CD4-positive, CD25-positive, alpha-beta regulatory T cell (primary cell): Measurements from ENCODE around the gene KCNB1. TPM values are rescaled to one million over a fixed set of nuclear protein-coding genes. Genes with fewer than 3 reads are reported as not detected.
A peak's percentile ranks its signal among the peaks of the same experiment; 100 is the strongest.

Source experiments
- ATAC-seq, 2 donors: fragments of 150-1000 bp; cut with Tn5 transposase; one replicate each; pipeline ENCODE4 v1.10.0; 2021; ENCODE audit warnings: low read depth in 2 of 2, moderate number of reproducible peaks in 2 of 2, moderate library complexity in 1 of 2
- DNase-seq, 3 donors: peaks; one replicate each; pipeline versions ENCODE4 v3.0.0 to v3.0.0-alpha.2; 2012 to 2022; ENCODE audit warnings: mixed read lengths in 1 of 3
- H3K27ac ChIP-seq: one replicate; pipeline ENCODE4 v1.7.0; 2013; ENCODE audit warnings: mild to moderate bottlenecking, low read length; ENCODE audit not compliant: insufficient read depth, poor library complexity, severe bottlenecking
- H3K27me3 ChIP-seq: one replicate; pipeline ENCODE4 v1.7.0; 2013; ENCODE audit warnings: low read length; ENCODE audit not compliant: control insufficient read depth, insufficient read depth
- H3K36me3 ChIP-seq: one replicate; pipeline ENCODE4 v1.7.0; 2013; ENCODE audit warnings: mild to moderate bottlenecking, low read length, moderate library complexity; ENCODE audit not compliant: control insufficient read depth, insufficient read depth
- H3K4me1 ChIP-seq: 2 replicates; pipeline ENCODE4 v1.7.0; 2013; ENCODE audit warnings: mild to moderate bottlenecking, low read length; ENCODE audit not compliant: insufficient read depth, control insufficient read depth, poor library complexity, severe bottlenecking
- H3K4me3 ChIP-seq: one replicate; pipeline ENCODE4 v1.7.0; 2013; ENCODE audit warnings: low read depth, mild to moderate bottlenecking, low read length, moderate library complexity
- H3K9me3 ChIP-seq, 2 experiments: 1 replicate in 1 of 2; 2 replicates in 1 of 2; pipeline ENCODE4 v1.7.0; 2013; ENCODE audit warnings: low read length in 2 of 2, mild to moderate bottlenecking in 1 of 2, moderate library complexity in 1 of 2; ENCODE audit not compliant: control insufficient read depth in 2 of 2
- H3K27ac Mint-ChIP-seq, 3 donors: one replicate each; pipeline ENCODE4 v1.8.0; 2020 to 2022; ENCODE audit warnings: mild to moderate bottlenecking in 3 of 3, mixed read lengths in 3 of 3, moderate library complexity in 2 of 3
- H3K27me3 Mint-ChIP-seq: one replicate; pipeline ENCODE4 v1.8.0; 2022; ENCODE audit warnings: mild to moderate bottlenecking, mixed read lengths
- H3K36me3 Mint-ChIP-seq: one replicate; pipeline ENCODE4 v1.8.0; 2020; ENCODE audit warnings: mixed read lengths
- H3K4me1 Mint-ChIP-seq, 4 donors: one replicate each; pipeline ENCODE4 v1.8.0; 2020 to 2022; ENCODE audit warnings: mixed read lengths in 4 of 4, mild to moderate bottlenecking in 1 of 4
- H3K4me3 Mint-ChIP-seq, 4 donors: one replicate each; pipeline ENCODE4 v1.8.0; 2020 to 2022; ENCODE audit warnings: mild to moderate bottlenecking in 4 of 4, mixed read lengths in 4 of 4, moderate library complexity in 3 of 4
- H3K9me3 Mint-ChIP-seq, 7 donors: one replicate each; pipeline ENCODE4 v1.8.0; 2020 to 2022; ENCODE audit warnings: mixed read lengths in 7 of 7, mild to moderate bottlenecking in 3 of 7, moderate library complexity in 2 of 7
- polyA plus RNA-seq, 4 donors: library from polyadenylated mRNA; unstranded; fragments of 300-500 nt; fragmentation: Illumina TruSeq; gene quantifications; one replicate each; pipeline ENCODE4 v1.2.3, GENCODE V29; 2021
- total RNA-seq: library from RNA; stranded (reverse); gene quantifications from one replicate; pipeline ENCODE4 v1.2.3, GENCODE V29; 2022

Gene KCNB1
- total and polyA plus RNA-seq, 5 donors from 2014 or later = 0.02 to 0.05 TPM; not detected in 3

- peaks cover 0 to 1% of the 10 kb centered on the region in 2 experiments for H3K9me3 ChIP-seq
- H3K36me3 Mint-ChIP-seq = no peaks in the 10 kb centered on the region
- ATAC-seq = no peak
- H3K27me3 Mint-ChIP-seq = peaks cover 23% of the 10 kb centered on the region
- peaks cover 16% of the 10 kb centered on the region for H3K27me3 ChIP-seq
- H3K4me1 ChIP-seq = no peaks in the 10 kb centered on the region
- H3K9me3 Mint-ChIP-seq = peaks cover 0 to 3% (median 0%) of the 10 kb centered on the region in 7 donors
- no peaks in the 10 kb centered on the region for H3K4me1 Mint-ChIP-seq
- no peak overlapping the region for H3K4me3 Mint-ChIP-seq
- DNase-seq = no peak
- no peaks in the 10 kb centered on the region for H3K36me3 ChIP-seq
- H3K4me3 ChIP-seq = no peak overlapping the region
- H3K27ac Mint-ChIP-seq = no peak overlapping the region
- no peak overlapping the region for H3K27ac ChIP-seq
These were observed 14.9 kb upstream of the KCNB1 start for GRCh38 chr20:49497398-49497669.

DNA sequence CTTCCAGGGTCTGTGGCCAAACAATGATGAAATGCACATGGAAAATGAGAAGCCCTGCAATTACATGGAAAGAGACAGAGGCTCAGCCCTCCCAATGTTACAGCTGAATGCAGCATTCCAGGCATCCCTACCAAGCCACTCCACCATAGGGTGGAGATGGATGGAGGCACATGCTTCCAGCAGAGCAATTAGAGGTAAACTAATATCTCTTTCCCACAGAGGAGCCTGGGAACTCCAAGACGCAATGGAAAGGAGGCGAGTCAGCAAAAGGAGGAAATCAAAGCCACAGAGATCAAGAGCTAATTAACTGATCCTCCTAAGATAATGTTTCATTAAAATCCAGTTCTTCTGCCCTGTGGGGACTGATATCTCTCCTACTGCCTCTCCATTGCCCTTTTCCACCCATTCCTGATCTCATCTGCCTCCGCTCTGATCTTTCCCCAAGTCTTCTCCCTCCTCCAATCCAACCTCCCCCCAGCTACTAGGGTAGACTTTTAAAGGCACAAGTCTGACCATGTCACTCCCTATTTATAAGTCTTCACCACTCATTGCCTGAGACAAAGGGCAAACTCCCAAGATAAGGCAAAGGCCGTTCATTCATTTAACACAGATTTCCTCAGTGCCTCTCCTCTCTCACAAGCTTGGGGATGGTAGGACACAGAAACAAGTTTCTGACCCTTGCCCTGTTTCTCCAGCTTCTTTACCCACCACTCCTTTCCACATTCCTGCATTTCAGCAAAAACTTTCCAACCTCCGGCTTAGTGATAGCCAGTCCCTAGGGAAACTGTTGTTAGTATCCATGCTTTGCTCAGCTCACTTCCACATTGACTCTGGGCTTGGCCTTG lies 14.3 kb upstream of the KCNB1 start:
- no peak overlapping the region for H3K4me3 Mint-ChIP-seq

DNA sequence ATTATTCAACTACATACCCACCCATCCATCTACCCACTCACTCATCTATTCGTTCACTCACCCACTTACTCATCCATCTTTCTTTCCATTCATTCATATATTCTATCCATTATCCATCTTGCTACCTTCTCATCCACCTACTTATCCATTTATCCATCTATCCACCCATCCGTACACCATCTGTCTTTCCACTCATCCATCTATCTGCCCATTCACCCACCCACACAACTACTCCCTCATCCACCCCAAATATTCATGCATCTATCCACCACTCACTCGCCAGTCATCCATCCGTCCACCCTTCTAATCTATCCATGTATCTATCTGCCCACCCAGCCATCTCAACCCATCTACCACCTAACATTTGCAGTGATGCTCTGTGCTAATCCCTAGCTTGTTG lies 13.6 kb upstream of the KCNB1 start:
- no peaks in the 10 kb centered on the region for H3K36me3 ChIP-seq
- H3K27me3 Mint-ChIP-seq = peaks cover 24% of the 10 kb centered on the region
- no peak overlapping the region for H3K27ac ChIP-seq
- H3K27ac Mint-ChIP-seq = no peak overlapping the region
- ATAC-seq (no peak), DNase-seq (no peak)
- H3K9me3 ChIP-seq = peaks cover 0 to 1% of the 10 kb centered on the region in 2 experiments
- no peaks in the 10 kb centered on the region for H3K4me1 Mint-ChIP-seq
- peaks cover 9% of the 10 kb centered on the region for H3K27me3 ChIP-seq
- H3K4me3 Mint-ChIP-seq = no peak overlapping the region
- H3K4me3 ChIP-seq = no peak overlapping the region
- H3K4me1 ChIP-seq = no peaks in the 10 kb centered on the region
- H3K36me3 Mint-ChIP-seq = no peaks in the 10 kb centered on the region
- H3K9me3 Mint-ChIP-seq = peaks cover 0 to 6% (median 3%) of the 10 kb centered on the region in 7 donors

More for the DNA sequence above, 14.3 kb upstream of the KCNB1 start:
- no peak for DNase-seq
- no peak for ATAC-seq
- no peak overlapping the region for H3K27ac ChIP-seq
- H3K9me3 ChIP-seq = peaks cover 0 to 1% of the 10 kb centered on the region in 2 experiments
- no peak overlapping the region for H3K4me3 ChIP-seq
- Mint-ChIP-seq H3K27me3 (peaks cover 23% of the 10 kb centered on the region), H3K27ac (no peak overlapping the region), H3K4me1 (no peaks in the 10 kb centered on the region), H3K9me3 (peaks cover 0 to 5% (median 0%) of the 10 kb centered on the region in 7 donors), H3K36me3 (no peaks in the 10 kb centered on the region)
- H3K36me3 ChIP-seq = no peaks in the 10 kb centered on the region
- H3K27me3 ChIP-seq = peaks cover 15% of the 10 kb centered on the region
- no peaks in the 10 kb centered on the region for H3K4me1 ChIP-seq

GRCh38 chr20:49490689-49491088 lies 8.2 kb upstream of the KCNB1 start:
- Histone ChIP-seq H3K36me3 (no peaks in the 10 kb centered on the region), H3K27me3 (peaks cover 26% of the 10 kb centered on the region), H3K9me3 (peaks cover 0 to 8% of the 10 kb centered on the region in 2 experiments), H3K27ac (no peak overlapping the region), H3K4me3 (no peak overlapping the region), H3K4me1 (no peaks in the 10 kb centered on the region)
- DNase-seq = no peak
- H3K27ac Mint-ChIP-seq = no peak overlapping the region
- no peak overlapping the region for H3K4me3 Mint-ChIP-seq
- H3K27me3 Mint-ChIP-seq = peaks cover 41% of the 10 kb centered on the region
- ATAC-seq = no peak
- no peaks in the 10 kb centered on the region for H3K36me3 Mint-ChIP-seq
- H3K9me3 Mint-ChIP-seq = peaks cover 0 to 20% (median 7%) of the 10 kb centered on the region in 7 donors
- no peaks in the 10 kb centered on the region for H3K4me1 Mint-ChIP-seq

DNA sequence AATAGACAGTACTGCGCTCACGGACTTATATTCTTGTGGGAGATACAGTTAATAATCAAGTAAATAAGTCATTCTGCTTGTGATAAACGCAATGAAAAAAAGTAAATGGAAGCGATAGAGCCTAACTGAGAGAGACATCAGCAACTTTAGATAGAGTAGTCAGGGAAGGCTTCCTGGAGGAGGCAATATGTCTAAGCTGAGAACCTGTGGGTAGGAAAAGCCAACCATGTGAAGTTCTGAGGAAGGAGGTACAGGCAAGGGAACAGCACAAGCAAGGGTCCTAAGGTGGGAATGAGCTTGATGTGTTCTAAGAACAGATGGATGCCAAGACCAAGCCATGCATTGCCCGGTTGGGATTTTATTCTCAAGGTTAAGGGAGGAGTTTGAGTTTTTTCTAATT lies 7.2 kb upstream of the KCNB1 start:
- peaks cover 0 to 5% (median under 1%) of the 10 kb centered on the region in 4 donors for H3K4me1 Mint-ChIP-seq
- H3K27ac ChIP-seq = no peak overlapping the region

GRCh38 chr20:49486064-49486463 lies 3.6 kb upstream of the KCNB1 start:
- no peaks in the 10 kb centered on the region for H3K36me3 Mint-ChIP-seq
- H3K4me3 Mint-ChIP-seq = no peak overlapping the region
- H3K4me1 Mint-ChIP-seq = peaks cover 0 to 14% (median 4%) of the 10 kb centered on the region in 4 donors
- H3K27me3 Mint-ChIP-seq = peaks cover 60% of the 10 kb centered on the region
- Histone ChIP-seq H3K4me1 (peaks cover 20% of the 10 kb centered on the region), H3K36me3 (no peaks in the 10 kb centered on the region), H3K27me3 (peaks cover 36% of the 10 kb centered on the region), H3K4me3 (no peak overlapping the region), H3K27ac (no peak overlapping the region), H3K9me3 (peaks cover 0 to 8% of the 10 kb centered on the region in 2 experiments)
- DNase-seq (no peak), ATAC-seq (no peak)
- H3K27ac Mint-ChIP-seq = no peak overlapping the region
- H3K9me3 Mint-ChIP-seq = peaks cover 0 to 21% (median 9%) of the 10 kb centered on the region in 7 donors

More for the DNA sequence above, 7.2 kb upstream of the KCNB1 start:
- Mint-ChIP-seq H3K4me3 (no peak overlapping the region), H3K36me3 (no peaks in the 10 kb centered on the region), H3K27ac (no peak overlapping the region), H3K9me3 (peaks cover 0 to 20% (median 8%) of the 10 kb centered on the region in 7 donors), H3K27me3 (peaks cover 51% of the 10 kb centered on the region)
- DNase-seq (no peak), ATAC-seq (no peak)
- peaks cover 0 to 8% of the 10 kb centered on the region in 2 experiments for H3K9me3 ChIP-seq
- H3K27me3 ChIP-seq = peaks cover 30% of the 10 kb centered on the region
- H3K4me3 ChIP-seq = no peak overlapping the region
- H3K4me1 ChIP-seq = peaks cover under 1% of the 10 kb centered on the region
- no peaks in the 10 kb centered on the region for H3K36me3 ChIP-seq

DNA sequence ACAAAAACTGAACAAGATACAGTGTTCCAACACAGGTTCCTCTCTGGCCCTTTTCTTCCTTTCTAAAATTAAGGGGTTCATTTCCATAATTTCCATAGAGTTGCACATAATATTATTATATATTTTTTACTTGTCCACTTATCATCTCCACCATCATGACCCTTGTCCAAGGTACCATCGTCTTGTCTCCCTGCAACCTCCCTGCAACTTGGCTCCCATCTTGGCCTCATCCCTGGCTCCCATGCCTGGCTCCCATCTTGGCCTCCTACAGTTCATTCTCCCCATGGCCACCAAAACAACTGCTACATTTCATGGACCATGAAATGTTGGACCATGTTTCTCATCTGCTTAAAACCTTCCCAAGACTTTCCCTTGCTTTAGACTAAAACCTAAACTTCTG lies 3.1 kb upstream of the KCNB1 start:
- DNase-seq (no peak), ATAC-seq (no peak)
- no peaks in the 10 kb centered on the region for H3K36me3 ChIP-seq
- Mint-ChIP-seq H3K4me1 (peaks cover 0 to 14% (median 4%) of the 10 kb centered on the region in 4 donors), H3K9me3 (peaks cover 0 to 21% (median 9%) of the 10 kb centered on the region in 7 donors), H3K27ac (no peak overlapping the region), H3K4me3 (peak overlapping the region in 1 of 4 donors; percentile 29), H3K27me3 (peaks cover 65% of the 10 kb centered on the region), H3K36me3 (no peaks in the 10 kb centered on the region)
- peaks cover 33% of the 10 kb centered on the region for H3K27me3 ChIP-seq
- no peak overlapping the region for H3K27ac ChIP-seq
- peaks cover 0 to 8% of the 10 kb centered on the region in 2 experiments for H3K9me3 ChIP-seq
- H3K4me3 ChIP-seq = no peak overlapping the region
- peaks cover 20% of the 10 kb centered on the region for H3K4me1 ChIP-seq
